GM21423 (cell line): ENCODE results near the gene OR5B21.
A peak's percentile ranks its signal among the peaks of the same experiment; 100 is the strongest.

Experiments
- ATAC-seq: cut with Tn5 transposase; IDR thresholded peaks from one replicate; pipeline ENCODE4 v1.9.1; 2021; ENCODE audit warnings: mild to moderate bottlenecking, moderate library complexity; ENCODE audit not compliant: unreplicated experiment

Gene OR5B21

GRCh38 chr11:58508005-58508404, at the start of gene OR5B21:
Gene OR5B21 (minus strand): TSS chr11:58508105. CDS start chr11:58508105, 0 bp downstream.
- ATAC-seq: no peak

- no peak for ATAC-seq
Observed at GRCh38 chr11:58549644-58550043, 41.7 kb upstream of the OR5B21 start.

DNA sequence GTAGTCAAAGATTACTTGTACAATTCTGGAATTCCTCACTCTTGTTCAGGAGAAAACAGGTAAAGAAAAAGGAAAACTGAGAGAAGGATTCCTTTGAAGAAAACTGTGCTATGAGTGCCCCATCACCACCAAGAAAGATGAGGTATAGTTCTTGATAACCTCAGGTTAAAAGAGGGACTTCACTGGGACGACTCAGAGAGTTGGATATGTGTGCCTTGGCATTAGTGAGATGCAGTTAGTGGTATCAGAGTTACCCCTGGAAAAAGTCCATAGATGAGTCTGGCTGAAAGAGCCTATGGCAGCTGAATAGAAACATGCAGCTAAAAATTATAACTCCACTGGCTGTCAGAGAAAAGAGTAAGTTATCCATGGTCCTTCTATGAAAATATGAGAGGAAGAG, 38.9 kb upstream of the OR5B21 start:
- ATAC-seq: no peak

DNA sequence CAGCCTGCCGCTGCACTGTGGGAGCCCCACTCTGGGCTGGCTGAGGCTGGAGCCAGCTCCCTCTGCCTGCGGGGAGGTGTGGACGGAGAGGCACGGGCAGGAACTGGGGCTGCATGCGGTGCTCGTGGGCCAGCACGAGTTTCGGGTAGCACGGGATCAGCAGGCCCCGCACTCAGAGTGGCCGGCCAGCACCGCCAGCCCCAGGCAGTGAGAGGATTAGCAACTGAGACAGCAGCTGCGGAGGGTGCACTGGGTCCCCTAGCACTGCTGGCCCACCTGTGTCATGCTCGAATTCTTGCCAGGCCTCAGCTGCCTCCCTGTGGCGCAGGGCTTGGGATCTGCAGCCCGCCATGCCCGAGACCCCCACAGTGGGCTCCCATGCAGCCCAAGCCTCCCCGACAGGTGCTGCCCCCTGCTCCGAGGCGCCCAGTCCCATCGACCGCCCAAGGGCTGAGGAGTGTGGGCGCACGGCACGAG, 24.0 kb upstream of the OR5B21 start:
- no peak for ATAC-seq

- ATAC-seq: no peak
Observed at GRCh38 chr11:58530236-58530635, 22.3 kb upstream of the OR5B21 start.

DNA sequence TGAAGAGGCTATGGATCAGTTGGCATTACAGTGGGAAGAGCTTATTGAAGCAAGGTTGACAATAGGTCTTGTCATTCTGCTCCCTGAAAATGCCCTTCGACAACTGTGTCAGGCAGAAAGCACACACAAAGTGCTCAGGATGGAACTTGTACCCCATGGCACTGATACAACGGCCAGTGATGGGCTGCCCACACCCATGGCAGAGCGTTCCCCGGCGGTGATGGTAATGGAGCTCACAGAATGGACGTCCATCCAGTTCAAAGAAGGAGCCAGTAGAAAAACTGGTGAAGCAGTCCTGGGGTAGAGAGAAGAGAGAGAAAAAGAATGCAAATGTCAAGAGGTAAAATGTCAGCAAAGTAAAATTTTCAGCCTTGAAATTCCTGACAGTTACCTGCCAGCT, 19.5 kb upstream of the OR5B21 start:
- no peak for ATAC-seq

DNA sequence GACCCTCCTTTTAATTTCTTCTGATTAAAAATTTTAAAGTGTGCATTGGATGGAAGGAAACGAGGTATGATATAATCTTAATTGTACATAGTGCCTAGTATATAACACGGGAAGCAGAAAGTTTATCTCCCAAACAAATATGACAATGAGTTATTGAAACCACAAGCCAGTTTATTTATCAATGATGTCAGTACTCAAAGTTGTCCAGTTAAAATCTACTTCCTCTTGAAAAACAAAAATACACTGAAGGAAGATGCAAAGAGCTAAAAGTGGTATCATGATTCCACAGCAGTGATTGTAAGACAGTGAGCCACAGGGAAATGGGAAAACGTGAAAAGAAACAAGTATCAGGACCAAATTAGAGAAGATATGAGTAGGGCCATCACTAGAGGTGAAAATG, 18.8 kb upstream of the OR5B21 start:
- no peak for ATAC-seq

DNA sequence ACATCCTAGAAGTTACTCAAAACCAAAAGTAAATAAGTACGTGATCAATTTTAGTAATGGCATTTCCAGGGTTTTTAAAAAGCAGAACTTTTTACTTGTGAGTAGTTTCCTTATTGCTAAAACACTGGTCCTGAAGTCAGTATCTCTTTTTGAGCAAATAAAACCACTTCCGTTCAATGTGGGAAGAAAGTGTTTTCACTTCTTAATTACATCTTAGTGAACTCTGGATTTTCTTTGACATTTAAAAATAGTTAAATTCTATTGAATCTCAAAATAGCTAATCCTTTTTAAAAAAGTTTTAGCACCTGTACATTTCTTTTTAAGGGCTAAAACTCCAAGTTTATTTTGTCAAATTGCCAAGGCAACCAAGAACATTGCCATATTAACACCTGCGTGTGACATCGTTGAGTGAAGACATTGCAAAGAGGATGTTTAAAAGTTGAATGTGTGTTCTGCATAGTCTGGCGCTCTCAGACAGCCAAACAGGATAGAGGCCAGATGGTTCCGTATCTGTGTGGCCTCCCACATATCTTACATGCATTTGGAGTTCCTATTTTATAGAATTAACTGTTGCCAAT, 17.2 kb upstream of the OR5B21 start:
- ATAC-seq: peak; percentile 81

- ATAC-seq: peak; percentile 47
Observed at GRCh38 chr11:58524232-58525036, 16.5 kb upstream of the OR5B21 start.

DNA sequence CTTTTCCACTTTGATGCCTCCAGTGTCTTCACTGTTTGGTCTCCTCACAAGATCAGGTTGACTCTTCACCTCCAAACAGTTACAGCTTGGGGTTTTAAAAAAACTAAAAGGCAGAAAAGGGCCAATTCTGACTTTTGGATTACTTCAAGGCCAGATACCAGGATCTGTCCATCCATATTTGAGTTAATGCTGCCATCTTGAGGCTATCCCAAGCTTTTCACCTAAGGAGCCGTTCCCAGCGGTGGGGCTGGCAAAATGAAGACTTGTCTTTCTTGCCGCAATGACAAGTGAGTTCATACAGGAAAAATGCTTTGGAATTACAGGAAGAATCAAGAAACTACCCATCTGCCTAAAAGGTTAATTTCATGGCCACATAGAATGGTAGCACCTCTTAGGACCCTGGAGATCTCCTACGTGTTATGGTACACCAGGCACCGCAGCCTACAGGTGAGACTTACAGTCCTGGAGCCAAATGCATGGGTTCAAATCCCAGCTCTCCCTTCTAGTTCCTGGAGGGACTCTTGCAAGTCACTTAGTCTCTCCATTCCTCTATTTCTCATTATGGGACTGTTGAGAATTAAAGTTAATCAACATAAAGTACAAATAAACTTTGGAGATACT, 6.0 kb upstream of the OR5B21 start:
- peak; percentile 68 for ATAC-seq

- no peak for ATAC-seq
Observed at GRCh38 chr11:58511636-58512035, 3.7 kb upstream of the OR5B21 start.

GRCh38 chr11:58509748-58510147, 1.8 kb upstream of the OR5B21 start:
- ATAC-seq: no peak

DNA sequence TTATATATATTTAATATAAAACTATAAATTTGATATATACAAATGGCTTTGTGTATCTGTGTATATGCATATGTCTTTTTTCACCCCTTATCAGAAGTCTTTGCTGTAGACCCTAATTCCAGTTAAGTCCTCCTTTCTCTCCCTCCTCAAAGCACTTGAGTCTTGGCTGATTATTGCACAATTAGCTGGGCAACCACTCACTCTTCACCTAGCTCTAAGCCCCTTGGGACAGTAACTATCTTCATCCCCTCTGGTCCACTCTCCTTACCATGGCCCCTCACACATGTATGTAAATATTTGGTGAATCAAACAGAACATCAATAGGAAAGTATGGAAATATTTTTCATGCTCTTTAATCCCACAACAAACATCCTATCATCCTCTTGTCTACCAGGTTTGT, 909 bp upstream of the OR5B21 start:
- no peak for ATAC-seq

GRCh38 chr11:58507355-58507754, 550 bp downstream of the OR5B21 start:
- no peak for ATAC-seq

DNA sequence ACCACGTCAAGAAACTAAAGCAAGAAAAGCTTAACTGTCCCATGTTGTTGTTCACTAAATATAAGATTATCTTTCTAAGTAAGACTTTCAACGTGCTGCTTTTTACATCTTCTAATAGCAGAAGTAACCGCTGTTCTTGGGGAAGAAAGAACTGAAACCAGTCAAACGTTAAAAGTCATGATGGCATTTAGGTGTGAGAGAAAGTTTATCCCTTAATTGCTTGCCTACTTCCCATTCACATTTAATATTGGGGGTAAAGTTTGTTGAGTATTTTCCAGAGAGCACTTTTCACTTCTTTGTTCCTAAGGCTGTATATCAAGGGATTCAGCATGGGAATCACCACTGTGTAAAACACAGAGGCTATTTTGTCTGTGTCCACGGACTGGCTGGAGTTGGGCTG, 970 bp downstream of the OR5B21 start:
- ATAC-seq: peak; percentile 33

GRCh38 chr11:58505849-58506248, 2.1 kb downstream of the OR5B21 start:
- ATAC-seq: no peak

DNA sequence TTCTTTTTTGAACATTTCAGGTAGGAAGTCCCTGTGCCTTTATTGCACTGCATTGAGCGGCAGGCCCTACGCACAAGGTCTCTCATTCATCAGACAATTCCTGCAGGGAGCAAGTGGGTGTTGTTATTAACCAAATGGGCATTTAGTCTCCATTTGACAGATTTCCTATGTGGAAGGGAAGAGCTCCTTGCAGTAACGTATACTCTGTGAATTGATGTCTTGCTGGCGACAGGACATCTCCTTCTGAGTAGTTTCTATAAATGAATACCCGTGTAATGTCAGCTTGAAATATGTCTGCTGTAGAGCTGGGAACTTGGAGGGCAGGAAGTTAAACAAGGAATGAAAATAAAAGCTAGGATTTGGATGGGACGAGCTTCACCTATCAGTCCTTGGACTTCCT, 3.7 kb downstream of the OR5B21 start:
- ATAC-seq: no peak

DNA sequence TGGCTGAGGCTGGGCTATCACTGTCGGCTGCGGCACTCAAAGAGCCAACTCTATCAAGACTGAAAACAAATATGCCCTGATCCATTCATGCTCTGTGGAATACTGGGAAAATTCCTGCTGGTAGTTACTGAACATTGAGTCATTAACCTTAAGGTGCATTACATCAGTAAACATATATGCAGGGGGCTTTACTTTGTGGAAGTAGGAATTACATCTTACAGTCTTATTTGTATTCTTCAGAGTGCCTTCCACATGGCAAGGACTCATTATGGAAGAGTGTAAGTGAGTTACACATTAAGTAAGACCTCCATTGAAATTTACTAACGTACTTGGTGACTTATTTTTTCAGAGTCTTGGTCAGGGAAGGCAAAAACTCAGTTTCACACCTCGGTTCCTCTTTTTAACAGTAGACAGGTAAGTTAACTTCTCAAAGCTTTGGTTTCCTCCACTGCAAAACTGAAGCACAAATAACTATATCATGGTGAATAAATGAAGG, 4.5 kb downstream of the OR5B21 start:
- peak; percentile 96 for ATAC-seq

DNA sequence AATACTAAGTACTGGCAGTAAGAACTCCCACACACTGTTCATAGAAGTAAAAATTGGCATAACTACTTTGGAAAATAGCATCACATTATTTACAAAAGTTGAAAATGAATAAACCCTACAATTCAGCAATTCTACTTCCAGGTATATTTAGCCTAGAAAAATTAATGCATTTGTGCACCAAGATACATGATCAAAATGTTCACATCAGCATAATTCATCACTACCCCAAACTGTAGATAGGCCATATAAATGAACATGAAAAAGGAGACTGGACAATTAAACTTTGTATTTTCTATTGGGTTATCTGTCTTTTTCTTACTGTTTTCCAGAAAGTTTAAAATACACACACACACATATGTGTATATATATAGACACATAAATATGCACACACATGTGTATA, 5.9 kb downstream of the OR5B21 start:
- no peak for ATAC-seq

DNA sequence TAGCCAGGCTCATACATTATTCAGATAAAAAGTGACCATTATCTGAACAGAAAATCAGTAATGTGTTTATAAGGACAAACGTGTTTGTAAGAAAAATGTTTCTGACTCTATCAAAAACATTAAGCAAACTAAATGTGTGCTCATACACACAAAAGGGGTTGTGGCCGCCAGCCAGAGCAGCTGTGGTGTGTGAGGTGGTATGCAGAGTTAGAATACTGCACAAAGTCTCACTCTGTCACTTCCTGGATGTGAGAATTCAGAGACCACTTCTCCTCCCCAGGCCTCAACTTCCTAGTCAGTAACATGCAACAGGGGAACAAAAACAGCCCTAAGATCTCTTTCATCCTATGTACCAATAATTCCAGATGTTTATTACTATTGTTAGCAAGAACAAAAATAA, 9.4 kb downstream of the OR5B21 start:
- no peak for ATAC-seq

- ATAC-seq: no peak
Observed at GRCh38 chr11:58497951-58498350, 10.0 kb downstream of the OR5B21 start.

- peak; percentile 59 for ATAC-seq
Observed at GRCh38 chr11:58495906-58496305, 12.0 kb downstream of the OR5B21 start.
